ENCODE data around the gene ZNF785.

Gene ZNF785

DNA sequence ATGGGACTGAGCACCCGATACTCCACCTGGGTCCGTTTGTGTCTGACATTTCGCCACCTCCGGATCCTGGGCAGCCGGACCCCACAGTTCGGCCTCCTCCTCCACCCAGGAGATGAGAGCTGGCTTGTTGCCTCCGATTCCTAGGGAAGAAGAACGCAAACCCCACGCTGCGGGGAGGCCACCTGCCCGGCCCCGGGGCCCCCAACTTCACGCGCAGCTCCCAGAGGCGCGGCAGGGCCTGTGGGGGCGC is 27.9 kb downstream of the ZNF785 start:
- TF ChIP-seq CTCF (IDR thresholded peaks at IDR 0.05; ENCODE audit: low read depth, low read length, missing control alignments), result no peak
- DNase-seq (ENCODE audit: extremely low read depth, low read depth), result no peak
- H3K4me3 ChIP-seq (replicated peaks; ENCODE audit: low read depth, low read length), result peak overlapping the region; percentile 78

GRCh38 chr16:30556125-30556473 is 29.4 kb downstream of the ZNF785 start:
- no peak for TF ChIP-seq CTCF (IDR thresholded peaks at IDR 0.05; ENCODE audit: low read depth, low read length, missing control alignments)
- H3K4me3 ChIP-seq (replicated peaks; ENCODE audit: low read depth, low read length), result no peak overlapping the region
- DNase-seq (ENCODE audit: extremely low read depth, low read depth), result no peak

DNA sequence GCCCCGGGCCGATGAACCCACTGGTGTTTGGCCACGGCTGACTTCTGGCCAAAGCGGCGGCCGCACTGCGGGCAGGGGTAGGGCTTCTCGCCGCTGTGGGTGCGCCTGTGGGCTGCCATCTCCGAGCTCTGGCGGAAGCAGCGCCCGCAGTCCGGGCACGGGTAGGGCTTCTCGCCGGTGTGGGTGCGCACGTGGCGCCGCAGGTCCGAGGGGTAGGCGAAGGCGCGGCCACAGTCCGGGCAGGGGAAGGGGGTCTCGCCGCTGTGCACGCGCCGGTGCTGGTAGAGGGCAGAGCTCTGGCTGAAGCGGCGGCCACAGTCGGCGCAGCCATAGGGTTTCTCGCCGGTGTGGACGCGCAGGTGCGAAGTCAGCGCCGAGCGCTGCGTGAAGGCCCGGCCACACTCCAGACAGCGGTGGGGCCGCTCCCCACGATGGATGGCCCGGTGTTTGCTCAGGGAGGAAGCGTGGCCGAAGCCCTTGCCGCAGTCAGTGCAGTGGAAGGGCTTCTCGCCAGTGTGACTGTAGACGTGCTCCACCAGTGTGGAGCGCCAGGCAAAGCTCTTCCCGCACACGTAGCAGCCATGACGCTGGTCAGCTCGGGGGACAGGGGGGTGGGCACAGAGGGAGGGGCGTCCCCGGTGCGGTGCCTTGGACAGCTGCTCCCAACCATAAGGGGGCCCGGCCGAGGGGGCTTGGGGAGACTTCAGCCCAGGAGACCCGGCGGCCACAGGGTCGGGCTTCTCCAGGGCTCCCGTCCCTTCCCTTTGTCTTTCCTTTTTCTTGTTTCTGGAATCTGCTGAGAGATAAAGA is 30.0 kb downstream of the ZNF785 start:
- TF ChIP-seq CTCF (IDR thresholded peaks at IDR 0.05; ENCODE audit: low read depth, low read length, missing control alignments), result no peak
- no peak overlapping the region for H3K4me3 ChIP-seq (replicated peaks; ENCODE audit: low read depth, low read length)
- no peak for DNase-seq (ENCODE audit: extremely low read depth, low read depth)

- no peak for DNase-seq (ENCODE audit: extremely low read depth, low read depth)
- no peak for TF ChIP-seq CTCF (IDR thresholded peaks at IDR 0.05; ENCODE audit: low read depth, low read length, missing control alignments)
- no peak overlapping the region for H3K4me3 ChIP-seq (replicated peaks; ENCODE audit: low read depth, low read length)
Observed at GRCh38 chr16:30554557-30555314, 30.8 kb downstream of the ZNF785 start.

DNA sequence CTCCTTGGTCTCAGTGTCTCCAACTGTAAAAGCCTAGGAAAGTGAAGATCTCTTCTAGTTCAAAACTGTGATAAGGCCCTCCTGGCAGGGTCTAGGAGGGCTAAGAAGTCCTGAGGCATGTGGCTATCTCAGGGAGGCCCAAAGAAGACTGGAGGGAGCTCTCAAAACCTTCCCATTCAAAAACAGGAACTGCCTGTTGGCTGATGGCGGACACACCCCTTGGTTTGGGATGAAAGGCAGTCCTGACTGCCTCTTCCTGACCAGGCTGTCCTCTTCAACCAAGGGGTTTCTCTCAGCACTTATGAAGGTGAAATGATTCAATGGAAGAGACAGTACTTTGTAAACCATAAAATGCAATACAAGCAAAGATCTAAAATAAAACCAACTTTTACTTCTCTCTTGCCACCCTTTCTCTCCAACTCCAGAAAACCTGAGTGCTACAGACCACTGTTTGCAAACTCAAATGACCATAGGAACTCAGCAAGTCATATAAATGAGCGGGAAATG is 32.1 kb downstream of the ZNF785 start:
- DNase-seq (ENCODE audit: extremely low read depth, low read depth), result no peak
- no peak overlapping the region for H3K4me3 ChIP-seq (replicated peaks; ENCODE audit: low read depth, low read length)
- no peak for TF ChIP-seq CTCF (IDR thresholded peaks at IDR 0.05; ENCODE audit: low read depth, low read length, missing control alignments)

DNA sequence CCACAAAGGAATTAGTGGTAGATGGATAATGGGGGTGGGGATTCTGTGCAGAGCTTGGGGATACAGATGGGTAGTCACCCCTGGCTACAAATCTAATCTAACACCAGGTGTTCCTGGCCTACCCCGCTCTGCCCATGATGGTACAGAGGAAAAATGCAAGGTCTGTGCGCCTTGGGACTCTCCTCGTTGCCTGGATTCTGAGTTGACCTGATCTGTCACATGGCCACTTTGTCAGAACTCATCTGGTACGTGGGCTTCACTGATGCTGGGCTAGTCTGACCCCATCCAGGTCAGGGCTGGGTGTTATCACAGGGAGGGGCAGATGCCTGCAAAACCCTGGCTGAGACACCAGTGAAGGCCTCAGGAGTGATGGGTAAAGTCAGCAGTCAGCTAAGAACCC is 32.5 kb downstream of the ZNF785 start:
- DNase-seq (ENCODE audit: extremely low read depth, low read depth), result no peak
- H3K4me3 ChIP-seq (replicated peaks; ENCODE audit: low read depth, low read length), result no peak overlapping the region
- TF ChIP-seq CTCF (IDR thresholded peaks at IDR 0.05; ENCODE audit: low read depth, low read length, missing control alignments), result no peak

Data from HFF-Myc (cell line).